Ishikawa (cell line): ENCODE results near the gene NOL4L.

Source experiments
- CEBPB ChIP-seq: IDR thresholded peaks from 2 replicates; pipeline ENCODE4 v1.6.1; 2012
- CREB1 ChIP-seq: IDR thresholded peaks from 2 replicates; pipeline ENCODE4 v1.6.1; 2012; ENCODE audit warnings: low read depth
- EGR1 ChIP-seq: IDR thresholded peaks from 2 replicates; pipeline ENCODE4 v1.6.1; 2012
- EP300 ChIP-seq: IDR thresholded peaks from 2 replicates; pipeline ENCODE4 v1.6.1; 2012; ENCODE audit warnings: borderline replicate concordance
- FOXM1 ChIP-seq: IDR thresholded peaks from 2 replicates; pipeline ENCODE4 v1.6.1; 2012; ENCODE audit warnings: low read depth, borderline replicate concordance
- MAX ChIP-seq: IDR thresholded peaks from 2 replicates; pipeline ENCODE4 v1.6.1; 2012
- NFIC ChIP-seq: IDR thresholded peaks from 2 replicates; pipeline ENCODE4 v1.6.1; 2012
- RAD21 ChIP-seq: IDR thresholded peaks from 2 replicates; pipeline ENCODE4 v1.6.1; 2012; ENCODE audit warnings: low read depth
- REST ChIP-seq: IDR thresholded peaks from 2 replicates; pipeline ENCODE4 v1.6.1; 2012; ENCODE audit warnings: low read depth, mild to moderate bottlenecking
- TAF1 ChIP-seq: IDR thresholded peaks from 2 replicates; pipeline ENCODE4 v1.6.1; 2012; ENCODE audit warnings: low read depth, mild to moderate bottlenecking
- TCF12 ChIP-seq: IDR thresholded peaks from 2 replicates; pipeline ENCODE4 v1.6.1; 2012; ENCODE audit warnings: low read depth
- TEAD4 ChIP-seq: IDR thresholded peaks from 2 replicates; pipeline ENCODE4 v1.6.1; 2012
- USF1 ChIP-seq: IDR thresholded peaks from 2 replicates; pipeline ENCODE4 v1.6.1; 2012
- YY1 ChIP-seq: IDR thresholded peaks from 2 replicates; pipeline ENCODE4 v1.6.1; 2012; ENCODE audit warnings: low read depth
- ZBTB7A ChIP-seq: IDR thresholded peaks from 2 replicates; pipeline ENCODE4 v1.6.1; 2012; ENCODE audit warnings: low read depth

The NOL4L gene

GRCh38 chr20:32569380-32570305 lies 15.5 kb downstream of the NOL4L start:
- TF ChIP-seq REST, result no peak

GRCh38 chr20:32569018-32569379 lies 16.1 kb downstream of the NOL4L start:
- TF ChIP-seq CREB1 (no peak), MAX (no peak), REST (no peak), TAF1 (no peak), RAD21 (no peak), TCF12 (no peak), NFIC (no peak), CEBPB (no peak), YY1 (no peak), ZBTB7A (no peak)

- TF ChIP-seq CREB1 (no peak), TAF1 (no peak), MAX (no peak), RAD21 (no peak), REST (no peak), TEAD4 (no peak), NFIC (no peak), TCF12 (no peak), EGR1 (no peak), FOXM1 (no peak), USF1 (no peak), EP300 (no peak), YY1 (no peak), CEBPB (no peak), ZBTB7A (no peak)
Observed at GRCh38 chr20:32567384-32568178, 17.6 kb downstream of the NOL4L start.

- TF ChIP-seq FOXM1 (no peak), USF1 (no peak), MAX (no peak), YY1 (no peak), EP300 (no peak), REST (no peak), ZBTB7A (no peak), TEAD4 (no peak), EGR1 (no peak), CEBPB (no peak), NFIC (no peak)
Observed at GRCh38 chr20:32566379-32567374, 18.5 kb downstream of the NOL4L start.
